Inflammatory macrophage treated with lipopolysaccharide for 4 hours (primary cell): ENCODE results near the gene FRS3.

Experiments used
- DNase-seq: peaks from one replicate; pipeline ENCODE4 v3.0.0-alpha.2; 2020

The FRS3 gene

GRCh38 chr6:41740366-41741162 lies 39.1 kb downstream of the FRS3 start:
- DNase-seq = no peak

GRCh38 chr6:41739041-41739440 lies 40.7 kb downstream of the FRS3 start:
- no peak for DNase-seq

GRCh38 chr6:41737591-41738130 lies 42.0 kb downstream of the FRS3 start:
- no peak for DNase-seq

DNA sequence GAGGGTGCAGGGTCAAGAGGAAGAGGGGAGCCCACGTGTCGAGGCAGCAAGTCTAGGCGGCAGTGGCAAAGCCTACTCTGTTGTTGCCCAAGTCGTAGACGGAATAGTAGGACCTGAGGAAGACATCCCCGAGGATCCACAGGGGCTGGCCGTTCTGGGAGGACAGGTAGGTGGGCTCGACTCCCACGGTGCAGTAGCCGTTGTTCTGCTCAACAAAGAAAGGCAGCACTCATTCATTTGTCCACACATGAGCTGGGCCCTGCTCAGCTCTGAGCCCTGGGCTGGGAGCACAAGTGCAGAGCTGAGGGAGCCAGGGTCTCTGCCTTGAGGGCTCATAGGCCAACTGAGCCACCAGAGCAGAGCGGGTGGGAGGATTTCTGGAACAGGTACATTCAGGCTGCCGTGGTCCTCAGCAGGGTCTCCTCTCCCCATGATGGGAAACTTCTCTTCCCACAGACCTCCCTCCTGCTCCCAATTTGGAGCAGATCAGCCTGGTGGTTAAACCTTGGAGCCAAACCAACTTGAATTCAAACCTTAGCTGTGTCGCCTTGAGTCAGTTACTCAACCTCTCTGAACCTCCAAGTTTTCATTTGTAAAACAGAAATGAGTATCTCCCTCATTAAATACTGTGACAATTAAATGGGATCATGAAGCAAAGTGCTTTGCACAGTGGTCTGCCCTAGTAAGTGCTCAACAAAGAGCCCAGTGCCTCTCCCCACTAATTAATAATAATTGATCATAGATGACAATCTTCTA lies 42.7 kb downstream of the FRS3 start:
- DNase-seq = no peak

GRCh38 chr6:41736186-41736733 lies 43.4 kb downstream of the FRS3 start:
- DNase-seq = no peak

DNA sequence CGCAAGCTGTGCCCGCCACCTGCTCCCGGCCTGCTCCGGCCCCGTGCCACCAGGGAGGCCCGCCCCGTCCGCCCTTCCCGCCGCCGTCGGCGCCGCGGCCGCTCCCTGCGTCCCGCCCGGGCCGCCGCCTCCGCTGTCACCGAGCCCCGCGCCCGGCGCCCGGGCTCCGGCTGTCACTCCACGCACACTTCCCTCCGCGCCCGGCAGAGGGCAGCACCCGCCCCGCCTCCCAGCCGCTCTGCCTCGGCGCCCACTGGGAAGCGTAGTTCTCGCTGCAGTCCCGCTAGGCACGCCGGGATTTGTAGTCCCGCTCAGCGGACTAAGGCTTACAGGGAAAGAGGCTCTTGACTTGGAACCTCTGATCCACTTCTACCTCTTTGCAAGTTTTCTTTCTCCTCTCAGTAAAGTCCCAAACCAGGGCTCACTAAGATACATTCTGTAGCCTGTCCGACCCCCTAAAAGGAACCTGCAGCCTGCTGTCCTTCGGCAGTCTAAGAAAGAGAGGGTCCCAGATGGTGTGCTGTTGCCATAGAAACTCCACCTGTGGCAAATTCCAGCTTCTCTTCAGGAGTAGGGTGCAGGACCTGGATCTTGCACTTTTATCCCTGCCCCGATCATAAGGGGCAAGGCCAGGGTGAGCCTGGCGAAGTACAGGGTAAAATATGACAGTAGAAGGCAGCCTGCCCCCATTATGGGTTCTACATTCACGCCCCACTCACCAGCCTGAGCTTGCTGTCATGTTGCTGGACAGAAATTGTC lies 44.1 kb downstream of the FRS3 start, which contains the start of gene TFEB:
TFEB (minus strand) TSS at position 182 of the 759 bp plus-strand sequence. CDS start 44,395 bp downstream, outside the sequence.
- peak; percentile 93 for DNase-seq

DNA sequence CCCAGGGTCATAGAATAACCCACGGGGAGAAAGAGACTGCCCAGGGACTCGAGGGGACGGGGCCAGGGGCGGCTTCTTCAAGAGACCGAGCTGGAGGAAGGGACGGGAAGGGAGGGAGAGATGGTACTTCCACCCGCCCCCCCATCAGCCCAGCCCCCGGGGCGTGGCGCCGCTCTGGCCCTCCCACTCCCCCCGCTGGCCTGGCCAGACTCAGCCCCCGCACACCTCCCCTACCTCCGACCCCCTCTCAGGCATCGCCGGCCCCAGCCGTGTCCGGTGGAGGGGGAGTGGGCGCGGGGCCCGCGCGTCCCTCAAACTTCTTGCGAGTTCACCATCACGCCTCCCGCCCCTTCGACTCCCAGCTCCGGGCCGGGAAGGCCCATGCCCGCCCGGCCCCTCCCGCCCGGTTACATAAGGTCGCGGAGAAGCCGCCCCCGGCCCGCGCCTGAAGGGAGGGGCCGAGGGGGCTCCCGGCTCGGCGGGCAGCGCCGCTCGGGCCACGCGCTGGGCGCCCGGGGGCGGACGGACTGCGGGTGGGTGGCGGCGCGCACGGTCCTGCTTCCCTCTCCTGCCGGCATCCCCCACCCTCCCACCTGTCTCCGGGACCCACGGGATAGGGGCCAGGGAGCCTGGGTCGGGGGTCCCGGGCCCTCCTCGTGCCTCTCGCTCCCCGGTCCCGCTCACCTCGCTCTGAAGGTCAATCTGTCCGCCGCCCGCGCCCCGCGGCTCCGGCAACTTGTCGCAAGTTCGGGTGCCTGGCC lies 44.9 kb downstream of the FRS3 start:
- DNase-seq = peak; percentile 74

DNA sequence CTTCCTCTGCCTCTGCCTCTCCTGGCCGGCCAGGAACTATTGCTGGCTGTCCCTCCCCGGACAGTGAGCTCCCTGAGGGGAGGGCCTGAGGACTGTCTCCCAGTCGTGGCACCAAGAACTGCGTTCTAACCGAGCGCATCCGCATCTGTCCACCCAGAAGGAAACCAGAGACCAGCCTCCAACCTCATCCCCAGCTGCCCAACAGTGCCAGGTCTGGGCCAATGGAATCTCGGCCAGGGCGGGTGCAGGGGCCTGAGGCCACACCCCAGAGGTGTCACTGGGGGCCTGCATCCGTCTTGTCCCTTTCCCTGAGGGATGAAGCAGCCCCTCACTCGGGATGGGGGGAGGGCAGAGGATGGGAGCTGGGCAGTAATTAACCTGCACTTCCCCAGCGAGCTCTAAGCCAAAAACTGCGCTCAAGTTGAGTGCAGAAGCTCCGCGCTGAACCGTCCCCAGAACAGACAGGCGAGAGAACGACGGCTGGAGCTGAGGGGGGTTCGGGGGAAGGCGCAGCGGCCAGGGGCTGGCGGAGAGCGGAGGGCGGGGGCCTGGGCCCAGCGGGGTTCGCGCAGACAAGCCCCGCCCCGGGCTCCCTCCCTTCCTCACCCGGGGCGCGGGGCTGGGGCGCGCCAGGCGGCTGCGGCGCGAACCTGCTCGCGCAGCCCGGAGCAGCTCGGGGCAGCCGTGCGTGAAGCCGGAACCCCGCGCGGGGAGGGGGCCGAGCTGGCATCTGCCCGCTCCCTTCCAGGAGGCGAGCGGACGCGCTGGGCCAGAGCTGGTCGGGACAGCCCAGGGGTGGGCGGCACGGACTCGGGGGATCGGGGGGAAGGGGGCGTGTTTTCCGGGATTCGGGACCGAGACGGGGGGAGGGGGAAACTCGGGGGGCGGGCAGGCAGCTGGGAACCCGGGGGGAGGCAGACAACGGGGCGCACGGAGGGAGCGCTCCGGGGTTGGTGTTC lies 45.7 kb downstream of the FRS3 start:
- DNase-seq = peak; percentile 70

DNA sequence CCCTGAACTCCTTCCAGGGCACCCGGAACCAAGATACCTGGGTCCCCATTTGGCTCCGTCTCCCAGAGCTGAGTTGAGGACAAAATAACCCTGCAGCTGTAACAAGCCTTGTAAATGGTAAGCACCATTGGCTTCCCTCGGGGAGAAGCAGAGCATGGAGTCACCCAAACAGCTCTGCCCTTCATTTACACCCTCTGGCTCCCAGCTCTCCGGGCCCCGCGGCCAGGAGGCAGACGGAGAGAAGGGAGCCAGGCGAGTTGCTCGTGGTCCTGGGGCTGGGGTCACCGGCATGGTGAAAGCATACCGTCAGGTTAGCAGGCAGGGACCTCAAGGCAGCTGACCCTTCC lies 46.4 kb downstream of the FRS3 start:
- DNase-seq = no peak

DNA sequence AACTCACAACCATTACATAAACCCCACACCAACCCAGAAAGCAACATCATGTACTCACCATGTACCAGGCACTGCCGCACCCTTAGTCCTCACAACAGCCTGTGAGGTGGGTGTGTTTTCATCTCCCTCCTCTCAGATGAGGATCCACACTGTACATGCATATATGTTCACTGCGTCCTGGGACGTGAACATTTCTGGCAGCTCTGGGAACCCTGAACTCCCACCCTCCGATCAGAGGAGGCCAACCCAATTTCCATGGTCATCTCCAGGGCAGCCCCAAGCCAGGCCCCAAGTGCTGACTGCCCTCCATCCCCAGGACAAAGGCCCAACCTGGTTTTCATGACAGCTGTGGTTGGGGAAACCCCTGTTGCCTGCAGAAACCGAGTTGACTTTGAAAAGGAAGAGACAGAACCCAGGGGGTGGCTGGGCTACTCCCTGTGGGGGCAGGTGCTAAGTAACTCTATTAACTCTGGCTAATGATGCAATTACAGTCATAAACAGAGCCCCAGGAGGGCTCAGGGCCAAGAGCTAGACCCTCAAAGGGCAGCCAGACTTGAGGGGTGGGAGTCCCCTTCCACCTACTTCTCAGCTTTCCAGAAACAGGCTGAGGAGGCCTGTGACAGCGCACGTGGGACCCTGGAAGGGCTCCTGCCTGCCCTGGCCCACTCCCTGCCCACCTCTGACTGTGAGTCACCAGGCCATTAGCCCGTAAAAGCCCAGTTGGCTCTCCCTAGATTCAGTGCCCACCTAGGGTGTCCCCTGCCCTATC lies 46.9 kb downstream of the FRS3 start:
- peak; percentile 33 for DNase-seq

- DNase-seq = no peak
These were observed 47.6 kb downstream of the FRS3 start for GRCh38 chr6:41732149-41732548.

DNA sequence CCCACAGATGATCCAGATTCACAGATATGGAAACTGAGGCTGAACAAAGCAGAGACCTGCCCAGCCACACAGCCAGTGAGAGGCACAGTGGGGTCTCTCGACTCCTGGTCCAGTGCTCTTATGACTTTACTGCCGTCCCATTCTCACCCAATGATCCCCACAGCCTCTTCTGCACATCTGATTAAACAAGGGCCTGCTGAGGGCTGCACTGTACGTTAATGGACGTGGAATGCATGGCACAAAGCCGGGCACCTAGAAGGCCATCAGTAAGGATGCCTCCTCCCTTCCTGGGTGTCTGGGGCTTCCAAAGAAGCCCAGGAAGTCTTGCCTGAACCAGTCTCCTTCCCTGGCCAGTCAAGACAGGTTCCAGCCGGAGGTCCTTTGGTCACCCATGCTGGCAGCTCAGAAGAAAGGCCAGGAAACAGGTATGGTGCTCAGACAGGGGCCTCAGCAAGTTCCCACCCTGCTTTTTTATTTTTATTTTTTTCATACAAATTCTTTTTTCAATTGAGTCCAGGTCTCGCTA lies 48.1 kb downstream of the FRS3 start:
- no peak for DNase-seq

DNA sequence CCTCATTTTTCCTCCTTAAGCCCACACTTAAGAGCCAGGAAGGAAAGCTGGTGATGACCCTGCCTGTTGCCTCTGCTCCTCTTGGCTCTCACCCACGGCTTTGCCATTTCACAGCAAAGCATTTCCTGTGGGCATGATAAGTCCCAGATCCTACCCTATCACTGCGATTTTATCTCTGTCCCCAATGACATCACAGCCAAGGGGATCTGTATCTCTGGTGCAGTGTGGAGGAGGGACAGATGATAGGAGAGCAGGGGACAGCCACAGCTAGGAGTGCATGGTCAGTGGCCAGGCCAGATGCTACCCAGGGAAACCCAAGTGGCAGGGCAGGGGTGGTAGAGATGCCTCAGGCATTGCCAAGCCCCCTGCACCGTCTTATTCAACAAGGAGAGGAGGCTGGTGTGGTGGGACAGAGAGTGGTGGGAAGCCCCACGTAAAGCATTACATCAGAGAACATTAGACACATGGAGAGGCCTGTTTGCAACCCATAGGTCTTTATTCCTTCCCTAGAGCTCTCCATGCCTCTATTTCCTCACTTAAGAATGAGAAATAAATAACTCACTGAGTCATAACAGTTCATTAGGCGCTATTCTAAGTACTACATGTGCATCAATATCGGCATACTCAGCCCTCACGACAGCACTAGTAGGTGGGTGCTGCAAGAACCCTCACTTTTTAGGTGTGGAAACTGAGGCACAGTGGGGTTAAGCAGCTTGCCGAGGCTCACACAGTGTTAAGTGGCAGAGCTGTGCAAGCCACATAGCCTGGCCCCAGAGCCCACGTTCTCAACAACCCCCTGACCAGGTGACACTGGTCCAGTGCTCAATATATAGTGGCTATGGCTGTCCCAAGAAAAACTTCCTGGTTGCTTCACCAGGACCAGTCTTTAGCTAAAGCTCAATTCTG lies 48.9 kb downstream of the FRS3 start:
- DNase-seq = peak; percentile 45

DNA sequence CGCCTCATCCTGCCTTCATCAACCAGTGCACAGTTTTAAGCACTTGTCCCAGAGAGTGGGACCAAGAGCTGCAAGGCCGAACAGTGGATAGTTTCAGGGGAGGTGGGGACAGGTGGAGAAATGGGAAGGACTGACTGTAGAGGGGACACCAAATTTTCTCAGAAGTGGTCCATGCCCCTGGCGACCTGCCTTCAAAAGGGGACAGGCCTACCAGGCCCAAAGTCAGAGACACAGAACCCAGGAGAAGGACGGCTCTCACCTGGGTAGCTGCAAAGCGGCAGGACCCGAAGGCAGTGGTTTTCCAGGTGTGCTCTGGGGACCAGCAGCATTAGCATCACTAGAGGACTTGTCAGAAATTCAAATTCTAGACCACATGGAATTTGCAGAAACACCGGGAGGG lies 50.1 kb downstream of the FRS3 start:
- no peak for DNase-seq

DNA sequence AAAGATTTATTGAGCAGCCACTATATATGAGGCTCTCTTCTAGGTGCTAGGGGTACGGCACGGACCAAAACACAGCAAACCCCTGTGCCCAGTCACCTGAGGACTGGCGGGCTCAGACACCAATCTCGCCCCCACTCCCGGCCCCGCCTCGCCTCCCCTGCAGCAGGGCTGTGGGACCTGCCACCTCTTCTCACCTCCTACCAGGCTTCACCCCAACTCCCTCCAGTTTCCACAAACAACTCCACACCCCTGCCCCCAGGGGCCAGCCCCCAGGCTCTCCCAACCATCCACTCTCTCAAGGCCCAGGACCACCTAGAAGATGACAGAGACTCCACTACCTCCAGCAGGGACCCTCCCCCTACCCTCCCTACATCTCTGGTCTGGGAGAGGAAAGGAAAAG lies 50.7 kb downstream of the FRS3 start:
- no peak for DNase-seq

DNA sequence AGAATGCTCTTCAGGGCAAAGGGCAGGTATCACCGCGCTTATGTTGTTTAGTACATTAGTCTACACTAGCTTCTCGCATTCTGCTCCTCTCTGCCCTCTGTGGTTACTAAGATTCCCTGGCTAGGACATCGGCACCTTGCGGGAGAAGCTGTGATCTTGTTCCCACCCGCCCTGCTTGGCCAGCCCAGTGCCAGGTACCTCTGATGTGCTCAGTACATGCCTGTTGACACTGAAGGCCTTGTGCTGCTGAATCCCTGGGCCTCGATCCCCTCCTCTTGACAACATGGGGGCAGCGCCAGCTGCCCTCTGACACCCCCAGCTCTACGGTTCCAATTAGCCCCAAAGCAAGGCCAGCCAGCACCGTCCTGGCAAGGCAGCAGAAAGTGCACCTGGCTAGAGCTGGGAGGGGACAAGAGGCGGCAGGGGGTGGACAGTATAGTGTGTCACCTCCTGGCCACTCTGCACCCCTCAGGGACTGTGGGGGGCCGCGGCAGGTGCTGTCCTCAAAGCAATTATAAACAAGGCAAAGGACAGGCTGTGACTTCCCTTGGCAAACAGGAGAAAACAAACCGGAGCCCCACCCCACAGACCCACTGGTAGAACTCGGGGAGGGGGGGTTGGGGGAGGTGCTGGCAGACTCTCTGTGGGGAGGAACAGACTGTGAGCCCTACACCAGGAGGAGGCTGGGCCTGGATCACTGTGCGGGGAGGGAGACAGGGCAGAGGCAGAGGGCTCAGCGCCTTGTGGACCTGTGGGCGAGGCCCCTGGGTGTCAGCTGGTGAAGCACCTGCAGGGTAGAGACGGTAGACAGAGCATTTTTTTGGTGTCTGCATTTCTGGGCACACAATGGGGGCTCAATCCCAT lies 51.4 kb downstream of the FRS3 start:
- DNase-seq = no peak

- DNase-seq = no peak
These were observed 52.0 kb downstream of the FRS3 start for GRCh38 chr6:41727705-41728072.

DNA sequence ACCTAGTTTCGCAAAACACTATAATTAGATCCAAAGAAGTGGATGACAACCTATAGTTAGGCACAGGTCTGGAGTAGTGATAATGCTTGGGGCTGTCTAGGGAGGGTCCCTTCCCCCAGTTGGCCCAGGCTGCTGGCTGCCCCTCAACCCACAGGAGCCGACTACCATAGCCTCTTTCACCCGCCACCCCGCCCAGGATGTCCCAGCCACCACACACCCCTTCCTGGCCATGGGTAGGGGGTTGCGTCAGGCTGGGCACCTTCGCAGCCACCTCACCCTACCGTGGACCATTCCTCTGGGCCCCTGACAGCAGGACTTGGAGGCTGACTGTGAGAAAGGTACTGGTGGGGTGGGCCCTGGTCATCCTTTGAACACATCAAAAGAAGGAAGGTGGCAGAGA lies 52.8 kb downstream of the FRS3 start:
- no peak for DNase-seq
